ENCODE measurements around the gene FHIP1B. TPM values are rescaled to one million over a fixed set of nuclear protein-coding genes. Genes with fewer than 3 reads are reported as not detected.

Gene FHIP1B
- total RNA-seq, 1 donor from 2014 or later = 12.2 TPM

DNA sequence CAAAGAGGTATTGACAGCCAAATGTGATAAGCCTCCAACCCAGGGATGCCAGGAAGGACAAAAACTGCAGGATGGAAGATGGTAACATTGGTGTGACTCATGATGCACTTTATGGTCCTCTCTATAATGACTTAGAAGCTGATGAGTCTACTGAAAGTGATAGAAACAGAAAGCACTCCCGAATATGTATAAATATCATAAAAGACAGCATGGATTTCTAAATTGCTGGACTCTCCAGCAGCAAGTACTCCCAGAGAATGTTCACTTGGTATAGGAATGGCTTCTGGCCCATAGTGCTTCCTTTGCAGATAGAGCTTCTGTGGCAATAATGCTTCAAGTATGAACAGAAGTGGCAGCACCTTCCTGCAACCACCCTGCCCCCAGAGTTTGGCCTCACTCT is 64.2 kb downstream of the FHIP1B start, which contains the start of gene OR52B2:
OR52B2 (minus strand) TSS at position 101 of the 400 bp plus-strand sequence; CDS start at position 101, 0 bp downstream.
- no peaks in the 10 kb centered on the region for H3K4me1 ChIP-seq
- no peak within 1 kb of the TSS for H3K27ac ChIP-seq (replicated peaks)
- H3K27me3 ChIP-seq (ENCODE audit: low read depth) = no peaks in the 10 kb centered on the region
- H3K36me3 ChIP-seq = no peaks in the 10 kb centered on the region
- DNase-seq = no peak
- peaks cover 5% of the 10 kb centered on the region for H3K9me3 ChIP-seq (replicated peaks)
- intact Hi-C loops (cut with micrococcal nuclease) = no loop called here
- no peak within 1 kb of the TSS for H3K4me3 ChIP-seq
- TF ChIP-seq, protein P1, sequence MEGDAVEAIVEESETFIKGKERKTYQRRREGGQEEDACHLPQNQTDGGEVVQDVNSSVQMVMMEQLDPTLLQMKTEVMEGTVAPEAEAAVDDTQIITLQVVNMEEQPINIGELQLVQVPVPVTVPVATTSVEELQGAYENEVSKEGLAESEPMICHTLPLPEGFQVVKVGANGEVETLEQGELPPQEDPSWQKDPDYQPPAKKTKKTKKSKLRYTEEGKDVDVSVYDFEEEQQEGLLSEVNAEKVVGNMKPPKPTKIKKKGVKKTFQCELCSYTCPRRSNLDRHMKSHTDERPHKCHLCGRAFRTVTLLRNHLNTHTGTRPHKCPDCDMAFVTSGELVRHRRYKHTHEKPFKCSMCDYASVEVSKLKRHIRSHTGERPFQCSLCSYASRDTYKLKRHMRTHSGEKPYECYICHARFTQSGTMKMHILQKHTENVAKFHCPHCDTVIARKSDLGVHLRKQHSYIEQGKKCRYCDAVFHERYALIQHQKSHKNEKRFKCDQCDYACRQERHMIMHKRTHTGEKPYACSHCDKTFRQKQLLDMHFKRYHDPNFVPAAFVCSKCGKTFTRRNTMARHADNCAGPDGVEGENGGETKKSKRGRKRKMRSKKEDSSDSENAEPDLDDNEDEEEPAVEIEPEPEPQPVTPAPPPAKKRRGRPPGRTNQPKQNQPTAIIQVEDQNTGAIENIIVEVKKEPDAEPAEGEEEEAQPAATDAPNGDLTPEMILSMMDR (IDR thresholded peaks at IDR 0.05; ENCODE audit: borderline replicate concordance) = no peak

Other genes with a start within 250 kb of the FHIP1B start
- gene OR52L1, start 247.7 kb downstream of the FHIP1B start, total RNA-seq = not detected
- gene OR56A4, start 227.7 kb downstream of the FHIP1B start, total RNA-seq = not detected
- gene OR56A1, start 203.9 kb downstream of the FHIP1B start, total RNA-seq = not detected
- gene OR56B4, start 127.0 kb downstream of the FHIP1B start, total RNA-seq = not detected
- not detected for gene OR52B2, start 64.3 kb downstream of the FHIP1B start, total RNA-seq
- not detected for gene OR52W1, start 35.4 kb downstream of the FHIP1B start, total RNA-seq
- gene C11orf42, start 29.1 kb downstream of the FHIP1B start, total RNA-seq = not detected
- not detected for gene CNGA4, start 4.5 kb upstream of the FHIP1B start, total RNA-seq
- not detected for gene CCKBR, start 25.2 kb upstream of the FHIP1B start, total RNA-seq
- gene CAVIN3, start 85.9 kb upstream of the FHIP1B start, total RNA-seq = 37.1 TPM
- gene SMPD1, start 155.8 kb upstream of the FHIP1B start, total RNA-seq = 49.7 TPM
- 75.5 TPM for gene APBB1, start 184.5 kb upstream of the FHIP1B start, total RNA-seq
- 0.44 TPM for gene HPX, start 206.4 kb upstream of the FHIP1B start, total RNA-seq
- gene TRIM3, start 239.3 kb upstream of the FHIP1B start, total RNA-seq = 9.0 TPM
- gene ARFIP2, start 246.7 kb upstream of the FHIP1B start, total RNA-seq = 16.1 TPM
- 17.9 TPM for gene TIMM10B, start 246.9 kb upstream of the FHIP1B start, total RNA-seq

Data from left ventricle myocardium inferior (tissue), 1 donor.